Esophagus squamous epithelium (tissue), 5 donors: Measurements from ENCODE around the gene RTL5. TPM values are rescaled to one million over a fixed set of nuclear protein-coding genes. Genes with fewer than 3 reads are reported as not detected.
A peak's percentile ranks its signal among the peaks of the same experiment; 100 is the strongest.

Source experiments
- DNase-seq: peaks from one replicate; lab custom pipeline; 2025; lab: John Stamatoyannopoulos, UW
- H3K27ac ChIP-seq, 4 donors: fragments of 200-600 bp; sonication (generic); one replicate each; pipeline ENCODE4 v1.5.1; 2016 to 2019; ENCODE audit warnings: mild to moderate bottlenecking in 1 of 4
- H3K27me3 ChIP-seq, 4 donors: fragments of 200-600 bp; sonication (generic); 1 replicate in 3 of 4; 2 replicates in 1 of 4; pipeline versions ENCODE4 v1.5.1 to v1.6.0; 2017 to 2021; ENCODE audit warnings: antibody characterized with exemption in 1 of 4
- H3K36me3 ChIP-seq, 3 donors: fragments of 200-600 bp; sonication (generic); one replicate each; pipeline ENCODE4 v1.5.1; 2016 to 2019
- H3K4me1 ChIP-seq, 3 donors: fragments of 200-600 bp; sonication (generic); one replicate each; pipeline ENCODE4 v1.5.1; 2017 to 2019
- H3K4me3 ChIP-seq, 4 donors: fragments of 200-600 bp; sonication (generic); 1 replicate in 3 of 4; 2 replicates in 1 of 4; pipeline ENCODE4 v1.5.1; 2016 to 2019; ENCODE audit warnings: mild to moderate bottlenecking in 2 of 4, moderate library complexity in 1 of 4
- H3K9me3 ChIP-seq, 3 donors: fragments of 200-600 bp; sonication (generic); one replicate each; pipeline ENCODE4 v1.5.1; 2016 to 2019
- CTCF ChIP-seq, 6 experiments: fragments of 450-650 bp in 4 of 6; fragments of 200-600 bp in 2 of 6; sonication (generic) in 2 of 6; IDR thresholded peaks; one replicate each; pipeline ENCODE4 v1.5.1; 2016 to 2019; ENCODE audit warnings: antibody characterized with exemption in 6 of 6, mild to moderate bottlenecking in 4 of 6, moderate library complexity in 4 of 6
- POLR2A ChIP-seq, 4 donors: fragments of 450-650 bp; IDR thresholded peaks; one replicate each; pipeline ENCODE4 v1.6.1; 2017; ENCODE audit warnings: antibody characterized with exemption in 4 of 4, mild to moderate bottlenecking in 4 of 4, moderate library complexity in 3 of 4
- WGBS, 2 donors: methylation state at CpG; one replicate each; pipeline ENCODE4 v1.1.5; 2018; 5-methylcytosine and 5-hydroxymethylcytosine counted together
- intact Hi-C: fragments of 100-400 bp; cut with DNase I; formaldehyde crosslinking; loops from one replicate; pipeline ENCODE4 v1.15.0; 2022
- total RNA-seq, 4 donors: library from RNA; depleted of rRNA; stranded (reverse); fragments of >200 nt; gene quantifications; one replicate each; pipeline ENCODE4 v1.1.0, GENCODE V29; 2016
- donor health status: DM: yes; HTN: yes; CAD: no.

Gene RTL5
- total RNA-seq, 4 donors from 2014 or later: 0.08 to 3.6 (median 0.49) TPM

DNA sequence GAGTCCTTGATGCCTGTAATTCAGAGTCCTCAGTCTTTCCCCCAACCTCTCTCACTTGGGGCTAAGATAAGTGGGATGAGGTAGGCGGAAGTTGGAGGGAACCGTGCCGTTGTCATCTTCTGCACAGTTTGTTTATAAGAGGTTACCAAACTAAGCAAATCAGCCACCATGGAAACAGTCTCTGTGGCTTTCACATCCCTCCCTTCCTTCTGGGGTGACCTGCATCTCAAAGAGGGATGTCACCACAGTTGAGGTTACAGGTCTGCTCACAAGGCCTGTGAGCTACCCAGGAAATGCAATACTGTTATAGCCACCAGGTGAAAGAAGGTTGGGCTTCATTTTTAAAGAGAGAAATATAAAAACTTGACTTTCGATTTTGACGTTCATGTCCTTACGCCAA is 26.3 kb downstream of the RTL5 start:
- TF ChIP-seq CTCF (IDR thresholded peaks at IDR 0.05) (no peak), POLR2A (IDR thresholded peaks at IDR 0.05) (no peak)
- Histone ChIP-seq H3K4me1 (peaks cover 0 to 2% (median 0%) of the 10 kb centered on the region in 3 donors), H3K27me3 (peaks cover 0 to 3% (median 0%) of the 10 kb centered on the region in 4 donors), H3K27ac (no peak overlapping the region), H3K4me3 (no peak overlapping the region), H3K36me3 (no peaks in the 10 kb centered on the region), H3K9me3 (no peaks in the 10 kb centered on the region)
- 76% methylated on average over 6 of the region's 6 CpGs; no CpG with 5 or more reads in 1 of the 2 donors for WGBS, 2 donors
- DNase-seq: no peak
- intact Hi-C loops: no loop called here

GRCh38 chrX:72102760-72103159 is 29.0 kb downstream of the RTL5 start:
- Histone ChIP-seq H3K27me3 (no peaks in the 10 kb centered on the region), H3K36me3 (no peaks in the 10 kb centered on the region), H3K4me1 (peaks cover 0 to 2% (median 0%) of the 10 kb centered on the region in 3 donors), H3K27ac (no peak overlapping the region), H3K9me3 (no peaks in the 10 kb centered on the region), H3K4me3 (no peak overlapping the region)
- TF ChIP-seq POLR2A (IDR thresholded peaks at IDR 0.05) (no peak), CTCF (IDR thresholded peaks at IDR 0.05) (no peak)
- intact Hi-C loops: no loop called here
- DNase-seq: no peak
- WGBS, 2 donors: 52 to 54% methylated on average over 1 to 3 of the region's 4 CpGs

GRCh38 chrX:72102126-72102525 is 29.6 kb downstream of the RTL5 start:
- peaks cover 0 to 2% (median 0%) of the 10 kb centered on the region in 3 donors for H3K4me1 ChIP-seq

DNA sequence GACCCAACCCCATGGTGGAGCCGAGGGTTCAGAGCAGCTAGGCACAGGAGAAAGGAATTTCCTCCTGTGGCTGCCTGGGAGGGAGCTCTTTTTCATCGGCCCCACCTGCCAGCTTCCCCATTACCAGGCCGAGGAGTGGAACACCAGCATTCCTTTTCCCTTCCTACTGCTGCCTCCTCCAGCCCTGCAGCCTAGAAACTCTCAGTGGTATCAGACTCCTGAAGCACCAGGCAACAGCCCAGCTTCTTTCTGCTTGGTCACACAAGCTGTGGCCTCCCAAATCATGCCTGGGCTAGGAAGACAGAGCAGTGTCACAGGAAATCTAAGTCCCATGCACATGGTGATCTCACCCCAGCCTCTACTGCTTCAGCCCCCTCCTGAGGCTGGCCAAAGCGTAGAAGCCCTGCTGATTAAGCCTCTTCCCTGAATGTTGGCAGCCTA is 30.1 kb downstream of the RTL5 start:
- intact Hi-C loops: no loop called here
- H3K4me3 ChIP-seq: peak overlapping the region in 1 of 4 donors; percentile 23
- peaks cover 0 to 2% (median 0%) of the 10 kb centered on the region in 3 donors for H3K4me1 ChIP-seq
- DNase-seq: no peak
- no peaks in the 10 kb centered on the region for H3K9me3 ChIP-seq
- TF ChIP-seq CTCF (IDR thresholded peaks at IDR 0.05) (no peak), POLR2A (IDR thresholded peaks at IDR 0.05) (no peak)
- 0 to 50% methylated on average over 1 to 3 of the region's 4 CpGs for WGBS, 2 donors
- no peak overlapping the region for H3K27ac ChIP-seq
- no peaks in the 10 kb centered on the region for H3K27me3 ChIP-seq
- H3K36me3 ChIP-seq: no peaks in the 10 kb centered on the region

More at GRCh38 chrX:72102126-72102525, 29.6 kb downstream of the RTL5 start:
- no peaks in the 10 kb centered on the region for H3K27me3 ChIP-seq
- H3K27ac ChIP-seq: no peak overlapping the region
- no peak overlapping the region for H3K4me3 ChIP-seq
- 40% methylated on average over 2 of the region's 2 CpGs; no CpG with 5 or more reads in 1 of the 2 donors for WGBS, 2 donors
- H3K36me3 ChIP-seq: no peaks in the 10 kb centered on the region
- no peak for TF ChIP-seq POLR2A (IDR thresholded peaks at IDR 0.05)
- TF ChIP-seq CTCF (IDR thresholded peaks at IDR 0.05): no peak
- no peaks in the 10 kb centered on the region for H3K9me3 ChIP-seq
- no peak for DNase-seq
- intact Hi-C loops: no loop called here

DNA sequence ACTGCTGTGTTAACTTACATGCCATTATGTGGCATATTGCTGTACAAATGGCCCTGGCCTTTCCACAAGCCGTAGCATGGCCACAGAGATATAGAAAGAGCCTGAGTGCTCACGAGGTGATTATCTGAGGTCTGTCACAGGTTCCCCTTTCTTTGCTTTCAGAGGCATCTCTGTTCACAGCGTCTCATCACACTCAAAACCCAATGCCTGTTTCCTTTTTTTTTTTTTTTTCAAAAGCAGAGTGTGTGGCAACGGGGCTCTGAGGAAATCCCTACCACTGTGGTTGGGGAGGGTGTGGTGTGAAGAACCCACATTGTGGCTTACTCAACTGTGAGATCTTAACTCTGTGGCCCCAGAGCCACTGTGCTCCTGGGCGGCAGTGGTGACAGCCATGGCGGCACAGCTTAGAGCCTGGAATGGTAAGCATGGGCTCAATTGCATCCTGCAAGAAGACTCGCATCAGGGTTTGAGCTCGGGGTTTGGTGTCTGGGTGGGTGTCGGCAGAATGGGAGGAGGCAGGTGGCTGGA is 30.8 kb downstream of the RTL5 start:
- Histone ChIP-seq H3K4me3 (peak overlapping the region in 1 of 4 donors; percentile 23), H3K9me3 (no peaks in the 10 kb centered on the region), H3K27ac (peak overlapping the region in 1 of 4 donors; percentile 9), H3K27me3 (no peaks in the 10 kb centered on the region), H3K36me3 (no peaks in the 10 kb centered on the region), H3K4me1 (peaks cover 0 to 2% (median 0%) of the 10 kb centered on the region in 3 donors)
- WGBS, 2 donors: 57 to 61% methylated on average over 4 to 5 of the region's 9 CpGs
- DNase-seq: no peak
- TF ChIP-seq CTCF (IDR thresholded peaks at IDR 0.05) (no peak), POLR2A (IDR thresholded peaks at IDR 0.05) (no peak)
- intact Hi-C loops: no loop called here
